GM23338 (cell line): ENCODE measurements around the gene RRAS2.

Experiments
- CTCF ChIP-seq, 2 experiments: fragments of 200-600 bp in 1 of 2; sonication (generic) in 1 of 2; conservative IDR thresholded peaks; 2 replicates each; pipeline versions ENCODE4 v1.5.1 to v1.6.1; 2016 to 2017; ENCODE audit warnings: antibody characterized with exemption in 2 of 2, low read depth in 2 of 2, mild to moderate bottlenecking in 2 of 2, moderate library complexity in 1 of 2
- EZH2 ChIP-seq: fragments of 200-600 bp; sonication (generic); IDR thresholded peaks from one replicate; pipeline ENCODE4 v1.8.0; 2017; ENCODE audit warnings: antibody characterized with exemption, mild to moderate bottlenecking, low read depth; ENCODE audit not compliant: unreplicated experiment

GRCh38 chr11:14266622-14267021 lies 92.4 kb downstream of the RRAS2 start:
- TF ChIP-seq EZH2 (no peak), CTCF (conservative IDR thresholded peaks at IDR 0.05; ENCODE audit: low read depth in 2 of 2) (no peak)
